GM19328 (cell line): ENCODE data around the gene PIN1.

Experiments used
- ATAC-seq: cut with Tn5 transposase; IDR thresholded peaks from one replicate; pipeline ENCODE4 v1.9.1; 2021; ENCODE audit warnings: mild to moderate bottlenecking, moderate library complexity; ENCODE audit not compliant: unreplicated experiment

The PIN1 gene

GRCh38 chr19:9854282-9854846, 19.2 kb downstream of the PIN1 start:
- ATAC-seq: no peak

DNA sequence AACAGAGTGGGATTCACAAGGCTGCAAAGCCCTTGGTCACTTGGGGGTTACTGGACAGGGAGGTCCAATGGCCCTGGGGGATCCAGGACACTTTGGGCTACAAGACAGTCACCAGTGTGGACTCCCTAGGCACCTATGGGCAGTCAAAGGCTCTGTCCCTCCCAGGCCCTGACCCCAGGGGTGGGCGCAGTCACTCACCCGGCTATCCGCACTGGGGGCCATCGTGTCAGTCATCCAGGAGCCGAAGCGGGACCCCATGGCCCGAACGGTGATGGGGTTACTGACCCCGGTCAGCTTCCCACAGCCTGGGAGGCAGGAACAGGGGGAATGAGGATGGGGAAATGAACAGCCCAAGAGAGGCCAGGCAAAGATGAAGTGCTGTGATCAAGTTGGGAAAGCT, 21.5 kb downstream of the PIN1 start:
- ATAC-seq: no peak

GRCh38 chr19:9857076-9857721, 22.1 kb downstream of the PIN1 start:
- ATAC-seq: no peak

GRCh38 chr19:9857920-9858746, 23.0 kb downstream of the PIN1 start:
- no peak for ATAC-seq

DNA sequence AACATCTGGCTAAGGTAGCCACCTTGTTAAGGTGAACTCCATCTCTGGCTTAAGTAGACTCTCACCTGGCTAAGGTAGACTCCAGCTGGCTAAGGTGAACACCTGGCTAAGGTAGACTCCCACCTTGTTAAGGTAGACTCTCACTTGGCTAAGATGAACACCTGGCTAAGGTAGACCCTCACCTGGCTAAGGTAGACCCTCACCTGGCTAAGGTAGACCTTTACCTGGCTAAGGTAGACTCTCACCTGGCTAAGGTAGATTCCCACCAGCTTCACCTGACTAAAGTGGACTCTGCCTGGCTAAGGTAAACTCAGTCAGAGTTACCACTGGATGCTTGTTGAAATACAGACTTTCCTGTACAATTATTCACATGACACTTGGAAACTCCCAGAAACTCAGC, 23.6 kb downstream of the PIN1 start:
- ATAC-seq: no peak

DNA sequence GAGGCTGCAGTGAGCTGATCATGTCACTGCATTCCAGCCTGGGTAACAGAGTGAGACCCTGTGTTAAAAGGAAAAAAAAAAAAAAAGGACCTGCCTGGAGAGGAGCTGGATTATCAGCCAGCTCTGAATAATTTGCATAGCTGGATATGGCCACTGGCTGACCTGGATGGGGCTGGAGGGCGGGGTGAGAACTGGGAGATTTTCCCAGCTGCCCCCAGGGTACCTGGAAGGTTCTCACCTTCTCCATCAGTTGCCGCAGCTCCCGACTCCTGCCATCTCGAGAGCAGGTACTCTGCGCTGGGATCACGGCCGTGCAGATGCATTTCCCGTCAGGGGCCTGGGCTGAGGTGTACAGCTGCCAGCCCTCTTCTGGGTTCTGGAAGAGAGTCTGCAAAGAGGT, 25.3 kb downstream of the PIN1 start:
- no peak for ATAC-seq

- ATAC-seq: no peak
Observed at GRCh38 chr19:9861503-9861902, 26.4 kb downstream of the PIN1 start.

DNA sequence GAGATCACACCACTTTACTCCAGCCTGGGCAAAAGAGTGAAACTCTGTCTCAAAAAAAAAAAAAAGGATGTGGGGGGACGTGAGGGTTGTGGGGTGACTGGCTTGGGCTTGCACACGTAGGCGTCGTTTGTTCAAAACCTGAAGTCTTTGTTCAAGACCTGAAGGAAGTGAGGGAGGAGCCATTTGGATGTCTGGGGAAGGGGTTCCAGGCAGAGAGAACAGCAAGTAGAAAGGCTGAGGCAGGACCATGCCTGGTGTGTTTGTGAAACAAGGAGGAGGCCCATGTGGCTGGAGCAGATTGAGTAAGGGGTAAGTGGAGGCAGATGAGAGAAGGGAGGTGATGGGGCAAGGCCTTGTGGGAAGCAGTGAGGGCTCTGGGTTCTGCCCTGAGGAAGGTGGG, 27.8 kb downstream of the PIN1 start:
- ATAC-seq: no peak

DNA sequence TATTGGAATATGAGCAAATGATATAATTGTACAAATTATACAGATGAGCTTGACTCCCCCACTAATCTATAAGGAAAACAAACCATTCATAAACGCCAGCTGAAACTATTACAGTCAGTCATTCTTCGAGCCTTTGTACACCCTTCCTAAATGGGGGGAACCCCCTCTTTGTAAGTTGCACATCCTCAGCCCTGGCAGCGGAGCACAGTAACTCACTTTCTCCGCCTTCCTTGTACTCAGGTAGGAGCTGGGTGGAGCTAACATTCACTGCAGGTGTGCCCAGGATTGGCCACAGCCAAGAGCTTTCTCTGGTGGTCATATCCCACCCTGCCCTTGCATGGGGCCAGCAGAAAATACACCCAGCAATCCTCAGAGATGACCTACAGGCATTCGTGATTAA, 28.6 kb downstream of the PIN1 start:
- no peak for ATAC-seq

DNA sequence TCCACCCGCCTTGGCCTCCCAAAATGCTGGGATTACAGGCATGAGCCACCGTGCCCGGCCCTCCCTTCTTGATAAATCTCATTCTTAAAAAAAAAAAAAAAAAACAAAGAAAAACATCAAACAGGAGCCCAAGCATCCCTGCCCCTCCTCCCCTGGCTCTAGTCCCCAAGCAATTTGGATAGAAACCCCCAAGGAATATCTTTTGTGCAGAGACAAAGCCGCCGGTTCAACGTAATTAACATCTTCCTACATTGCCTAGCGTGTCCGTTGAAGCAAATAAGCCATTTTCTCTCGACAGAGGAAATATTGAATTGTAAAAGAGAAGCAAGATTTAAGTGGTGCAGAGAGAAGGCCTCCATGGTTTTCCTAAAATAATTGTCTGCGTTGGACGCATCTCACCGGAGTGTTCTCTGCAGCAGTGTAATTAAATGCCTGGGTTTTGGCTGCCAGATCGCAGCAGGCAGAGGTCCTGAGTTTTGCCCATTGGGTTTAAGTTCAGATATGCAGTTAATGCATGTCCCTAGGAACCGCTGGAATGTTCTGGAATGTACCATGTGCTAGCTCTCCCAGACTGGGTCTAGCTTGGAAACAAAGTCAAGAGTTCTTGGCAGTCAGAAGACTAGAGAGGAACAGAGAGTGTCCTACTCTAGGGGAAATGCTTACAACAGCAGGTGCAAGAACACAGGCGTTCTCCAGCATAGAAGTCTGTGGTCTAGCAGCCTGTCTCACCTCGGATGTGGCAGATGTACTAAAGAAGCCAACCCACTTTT, 30.8 kb downstream of the PIN1 start:
- ATAC-seq: no peak

DNA sequence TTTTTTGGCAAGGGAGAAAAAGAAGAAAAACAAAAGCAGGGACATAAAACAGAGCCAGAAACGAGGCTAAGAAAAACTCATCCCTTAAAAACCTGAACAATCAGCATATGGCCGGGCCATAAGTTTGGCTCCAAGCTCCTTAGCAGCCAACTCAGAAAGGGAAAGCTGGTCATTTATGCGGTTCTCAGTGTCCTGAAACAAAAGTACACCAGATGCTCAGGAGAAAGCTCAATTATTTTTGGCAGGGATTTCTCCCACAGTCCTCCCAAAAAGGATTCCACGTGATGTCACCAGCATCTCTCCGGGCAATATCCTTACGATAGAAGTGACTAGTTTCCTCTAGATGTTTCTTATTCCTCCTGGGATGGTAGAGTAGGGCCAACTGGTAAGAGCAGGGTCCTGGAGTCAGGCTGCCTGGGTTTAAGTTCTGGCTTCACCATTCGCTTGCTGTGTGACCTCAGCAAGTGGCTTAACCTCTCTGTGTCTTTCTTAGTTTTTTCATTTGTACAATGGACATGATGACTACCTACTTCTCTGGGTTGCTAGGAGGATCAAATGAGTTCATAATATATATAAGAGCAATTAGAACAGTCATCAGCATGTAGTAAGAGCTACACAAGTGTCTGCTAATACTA, 34.0 kb downstream of the PIN1 start:
- no peak for ATAC-seq

DNA sequence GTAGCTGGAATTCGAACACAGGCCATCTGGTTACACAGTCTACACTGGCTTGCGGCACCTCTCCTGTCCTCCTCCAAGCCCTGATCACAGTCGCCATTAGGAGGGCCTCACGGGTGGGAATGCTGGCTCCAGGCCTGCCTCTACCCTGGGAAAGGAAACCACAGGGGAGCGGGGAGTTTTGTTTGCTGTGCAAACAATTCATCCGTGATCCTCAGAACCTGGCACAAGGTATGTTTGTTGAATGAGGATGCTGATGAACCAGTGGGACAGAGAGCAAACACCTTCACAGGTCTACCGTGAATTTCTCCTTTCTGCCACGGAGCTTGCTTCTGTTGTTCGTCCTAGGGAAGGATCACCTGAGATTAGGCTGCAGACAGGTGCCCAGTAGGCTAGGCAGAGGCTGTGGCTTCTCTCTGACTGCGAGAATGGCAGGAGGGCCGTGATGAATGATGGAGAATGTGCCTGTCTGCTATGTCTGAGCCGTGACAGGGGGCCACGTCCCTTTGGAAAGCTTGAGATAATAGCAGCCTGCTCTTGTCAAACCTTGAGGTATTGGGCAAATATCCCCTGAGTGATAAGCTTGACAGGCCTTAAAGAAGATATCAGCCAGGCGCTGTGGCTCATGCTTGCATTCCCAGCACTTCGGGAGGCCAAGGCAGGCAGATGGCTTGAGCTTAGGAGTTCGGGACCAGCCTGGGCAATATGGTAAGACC, 36.7 kb downstream of the PIN1 start:
- ATAC-seq: no peak

DNA sequence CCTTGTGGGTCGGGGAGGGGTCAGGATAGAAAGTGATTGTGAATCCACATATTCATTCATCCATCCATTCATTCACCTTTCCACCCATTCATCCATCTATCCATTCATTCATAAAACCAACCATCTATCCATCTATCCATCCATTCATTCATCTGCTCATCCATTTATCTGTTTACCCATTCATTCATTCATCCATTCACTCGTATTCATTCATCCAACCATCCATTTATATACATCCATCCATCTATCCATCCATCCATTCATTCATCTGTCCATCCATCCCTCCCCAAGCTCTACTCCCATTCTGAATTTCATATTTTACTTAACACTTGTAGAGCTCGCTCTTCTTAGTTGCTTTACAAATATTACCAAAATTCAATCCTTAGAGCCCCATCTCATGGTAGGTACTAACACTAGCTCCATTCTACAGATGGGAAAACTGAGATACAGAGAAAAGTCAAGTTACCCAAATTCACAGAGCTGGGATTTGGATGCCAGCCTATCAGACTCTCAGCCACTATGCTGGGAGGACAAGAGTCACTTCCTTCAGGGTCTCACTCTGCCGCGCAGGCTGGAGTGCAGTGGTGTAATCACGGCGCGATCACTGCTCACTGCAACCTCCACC, 37.6 kb downstream of the PIN1 start:
- no peak for ATAC-seq

- ATAC-seq: no peak
Observed at GRCh38 chr19:9875031-9875627, 40.0 kb downstream of the PIN1 start.

GRCh38 chr19:9875796-9876195, 40.7 kb downstream of the PIN1 start:
- no peak for ATAC-seq

- no peak for ATAC-seq
Observed at GRCh38 chr19:9877780-9878510, 42.8 kb downstream of the PIN1 start.

GRCh38 chr19:9878511-9879196, 43.5 kb downstream of the PIN1 start:
- ATAC-seq: no peak

DNA sequence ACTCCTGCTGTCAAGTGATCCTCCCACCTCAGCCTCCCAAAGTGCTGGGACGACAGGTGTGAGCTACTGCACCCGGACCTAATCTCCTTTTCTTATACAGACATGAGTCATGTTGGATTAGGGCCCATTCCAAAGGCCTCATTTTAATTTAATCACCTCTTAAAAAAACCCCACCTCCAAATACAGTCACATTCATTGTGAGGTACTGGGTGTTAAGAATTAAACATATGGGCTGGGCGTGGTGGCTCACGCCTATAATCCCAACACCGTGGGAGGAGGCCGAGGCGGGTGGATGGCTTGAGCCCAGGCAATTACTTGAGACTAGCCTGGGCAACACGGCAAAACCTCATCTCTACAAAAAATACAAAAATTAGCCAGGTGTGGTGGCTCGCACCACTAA, 46.6 kb downstream of the PIN1 start:
- no peak for ATAC-seq
